SH-SY5Y (cell line): ENCODE measurements around the gene C1QTNF5.

ENCODE experiments used
- GATA2 ChIP-seq: IDR thresholded peaks from 2 replicates; pipeline ENCODE4 v1.6.1; 2011; ENCODE audit warnings: mild to moderate bottlenecking, low read depth, low read length
- GATA3 ChIP-seq: IDR thresholded peaks from 2 replicates; pipeline ENCODE4 v1.6.1; 2011; ENCODE audit warnings: low read depth, mild to moderate bottlenecking, low read length, moderate library complexity

The C1QTNF5 gene

GRCh38 chr11:119338965-119339588, 1.6 kb downstream of the C1QTNF5 start:
- no peak for TF ChIP-seq GATA3
- TF ChIP-seq GATA2 = no peak

- TF ChIP-seq GATA3 (no peak), GATA2 (no peak; the same call in 1 of the 2 replicates)
Measured at GRCh38 chr11:119338318-119338890, 2.3 kb downstream of the C1QTNF5 start.

GRCh38 chr11:119337581-119338317, 2.9 kb downstream of the C1QTNF5 start:
- no peak for TF ChIP-seq GATA2
- TF ChIP-seq GATA3 = no peak

GRCh38 chr11:119336744-119337469, 3.8 kb downstream of the C1QTNF5 start:
- no peak for TF ChIP-seq GATA3
- no peak for TF ChIP-seq GATA2

GRCh38 chr11:119335655-119336543, 4.8 kb downstream of the C1QTNF5 start:
- no peak for TF ChIP-seq GATA3

GRCh38 chr11:119335091-119335654, 5.5 kb downstream of the C1QTNF5 start:
- TF ChIP-seq GATA2 = no peak
- TF ChIP-seq GATA3 = no peak

- TF ChIP-seq GATA2 (no peak), GATA3 (no peak)
Measured at GRCh38 chr11:119334174-119334930, 6.3 kb downstream of the C1QTNF5 start, which contains the start of gene RNF26. Gene RNF26, plus strand, starts transcription at chr11:119334527. Its CDS starts 596 bp downstream, at chr11:119335123.

- TF ChIP-seq GATA2 (no peak), GATA3 (no peak)
Measured at GRCh38 chr11:119332111-119332765, 8.4 kb downstream of the C1QTNF5 start.

GRCh38 chr11:119330237-119330636, 10.4 kb downstream of the C1QTNF5 start:
- TF ChIP-seq GATA2 (no peak), GATA3 (no peak)

GRCh38 chr11:119329320-119329719, 11.4 kb downstream of the C1QTNF5 start:
- TF ChIP-seq GATA2 = no peak
- no peak for TF ChIP-seq GATA3

GRCh38 chr11:119324189-119324588, 16.5 kb downstream of the C1QTNF5 start:
- TF ChIP-seq GATA2 (no peak), GATA3 (no peak)

GRCh38 chr11:119323532-119324033, 17.1 kb downstream of the C1QTNF5 start:
- no peak for TF ChIP-seq GATA2
- TF ChIP-seq GATA3 = no peak
